Measurements from ENCODE around the gene HERC2.
A peak's percentile ranks its signal among the peaks of the same experiment; 100 is the strongest.
"Not testable (repeated sequence)": the region's sequence is repeated elsewhere in the genome, so short reads cannot be mapped to it uniquely, and the experiment has no call there.

HERC2 gene

DNA sequence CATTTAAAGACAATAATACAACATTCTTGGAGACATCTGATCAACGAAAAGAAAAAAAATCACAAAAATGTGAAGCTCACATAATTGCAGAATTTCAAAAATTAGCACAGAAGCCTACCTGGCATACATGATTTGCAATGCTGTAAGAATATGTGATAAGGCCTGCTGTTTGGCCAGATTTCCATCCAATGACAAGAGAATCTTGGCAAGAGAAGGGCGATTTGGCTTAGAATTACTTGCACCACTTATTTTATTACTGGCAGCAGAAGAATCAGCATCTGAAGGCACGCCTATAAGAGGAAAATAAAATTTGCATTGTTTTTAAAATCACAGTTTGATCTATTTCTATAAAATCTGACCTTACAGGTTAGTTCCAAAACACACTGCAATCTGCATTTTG lies 152.6 kb downstream of the HERC2 start:
- DNase-seq: no peak

- not testable (repeated sequence) for DNase-seq
Measured at GRCh38 chr15:28168405-28169121, 153.4 kb downstream of the HERC2 start.

DNA sequence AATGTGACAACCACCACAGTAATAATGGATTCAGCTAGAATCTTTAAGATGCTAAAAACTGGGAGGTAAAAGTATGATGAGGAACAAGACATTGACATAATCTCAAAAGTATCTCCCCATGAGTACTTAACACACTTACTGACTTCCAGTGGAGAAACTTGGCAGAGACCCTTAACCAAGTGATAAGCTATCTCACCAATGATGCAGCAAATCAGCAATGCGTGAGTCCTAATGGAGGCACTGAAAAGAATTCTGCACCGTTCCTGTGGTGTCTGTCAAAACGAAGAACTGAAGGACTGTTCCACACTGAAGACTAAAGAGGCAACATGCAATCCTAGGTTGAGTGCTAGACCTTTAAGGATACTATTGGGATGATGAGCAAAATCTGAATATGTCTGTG lies 154.9 kb downstream of the HERC2 start:
- DNase-seq: no peak

DNA sequence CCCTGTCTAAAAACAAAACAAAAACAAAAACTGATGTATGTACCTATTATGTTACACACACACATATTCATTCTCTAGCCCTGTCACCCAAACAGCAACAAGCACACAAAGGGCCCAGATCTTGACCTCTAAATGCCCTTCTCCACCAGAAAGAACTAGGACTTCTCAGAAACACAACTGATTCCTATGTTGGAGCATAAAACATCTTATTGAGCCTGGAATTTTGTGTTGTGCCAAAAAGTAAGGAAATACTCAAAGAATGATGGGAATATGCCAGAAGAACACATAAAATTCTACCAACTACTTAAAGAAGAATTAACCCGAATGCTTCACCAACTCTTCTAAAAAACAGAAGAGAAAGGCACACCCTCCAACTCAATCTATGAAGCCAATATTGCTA lies 156.2 kb downstream of the HERC2 start:
- DNase-seq: no peak

DNA sequence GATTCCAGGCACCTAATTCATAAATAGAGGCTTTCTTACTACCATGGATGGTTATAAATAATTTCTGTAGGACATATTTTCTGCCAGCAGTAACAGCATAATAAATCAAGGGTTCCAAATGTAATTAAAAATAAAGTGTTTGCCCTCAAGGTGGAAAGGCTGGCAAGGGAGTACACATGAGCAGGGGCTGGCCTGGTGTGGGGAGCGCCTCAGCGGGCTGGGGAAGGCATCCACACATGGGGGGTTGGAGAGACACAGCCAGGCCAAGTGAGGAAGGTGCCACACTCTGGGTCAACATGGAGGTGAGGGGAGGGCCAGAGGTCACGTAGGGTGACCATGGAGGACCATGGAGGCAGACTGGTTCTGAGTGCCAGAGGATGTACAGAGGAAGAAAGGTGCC lies 157.1 kb downstream of the HERC2 start:
- no peak for DNase-seq

DNA sequence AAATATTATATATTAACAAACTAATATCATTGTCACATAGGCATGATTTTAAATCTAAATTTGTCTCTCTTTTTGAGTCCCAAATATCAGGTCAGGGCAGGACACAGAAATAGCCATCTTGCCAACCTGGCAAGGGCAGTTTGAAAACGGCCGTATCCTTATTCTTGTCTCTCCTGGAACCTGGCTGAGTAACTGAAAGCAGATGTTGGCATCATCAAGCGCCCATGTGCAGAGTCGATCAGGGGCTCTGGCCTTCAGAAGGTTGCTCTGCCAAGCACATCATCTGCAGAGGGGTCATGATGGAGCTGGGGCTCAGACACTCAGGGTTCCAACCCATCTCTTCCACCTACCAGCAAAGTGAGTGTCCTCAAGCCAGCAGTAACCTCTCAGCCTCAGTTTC lies 167.7 kb downstream of the HERC2 start:
- DNase-seq: no peak

- DNase-seq: no peak
Measured at GRCh38 chr15:28153492-28154119, 168.4 kb downstream of the HERC2 start.

- DNase-seq: not testable (repeated sequence)
Measured at GRCh38 chr15:28152538-28152923, 169.4 kb downstream of the HERC2 start.

GRCh38 chr15:28151864-28152537 lies 170.0 kb downstream of the HERC2 start:
- DNase-seq: not testable (repeated sequence)

- DNase-seq: no peak
Measured at GRCh38 chr15:28147801-28148200, 174.2 kb downstream of the HERC2 start.

- DNase-seq: not testable (repeated sequence)
Measured at GRCh38 chr15:28145419-28145818, 176.6 kb downstream of the HERC2 start.

DNA sequence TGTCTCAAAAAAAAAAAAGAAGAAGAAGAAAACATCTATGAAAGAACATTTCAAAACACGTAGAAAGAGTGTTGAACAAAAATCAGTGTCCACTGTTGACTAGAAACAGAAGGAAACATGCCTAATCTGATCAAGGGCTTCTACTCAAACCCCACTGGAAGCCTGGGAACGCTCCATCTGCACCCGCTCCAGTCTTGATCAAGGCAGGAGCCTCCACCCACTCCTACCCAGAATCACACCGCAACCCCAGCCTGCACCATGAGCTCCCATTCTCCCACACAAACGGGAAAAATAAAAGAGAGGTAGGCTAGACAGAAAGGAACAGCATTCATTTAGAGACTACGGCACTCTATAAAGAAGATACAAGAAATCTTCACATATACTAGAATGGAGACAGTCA lies 181.9 kb downstream of the HERC2 start:
- DNase-seq: no peak

DNA sequence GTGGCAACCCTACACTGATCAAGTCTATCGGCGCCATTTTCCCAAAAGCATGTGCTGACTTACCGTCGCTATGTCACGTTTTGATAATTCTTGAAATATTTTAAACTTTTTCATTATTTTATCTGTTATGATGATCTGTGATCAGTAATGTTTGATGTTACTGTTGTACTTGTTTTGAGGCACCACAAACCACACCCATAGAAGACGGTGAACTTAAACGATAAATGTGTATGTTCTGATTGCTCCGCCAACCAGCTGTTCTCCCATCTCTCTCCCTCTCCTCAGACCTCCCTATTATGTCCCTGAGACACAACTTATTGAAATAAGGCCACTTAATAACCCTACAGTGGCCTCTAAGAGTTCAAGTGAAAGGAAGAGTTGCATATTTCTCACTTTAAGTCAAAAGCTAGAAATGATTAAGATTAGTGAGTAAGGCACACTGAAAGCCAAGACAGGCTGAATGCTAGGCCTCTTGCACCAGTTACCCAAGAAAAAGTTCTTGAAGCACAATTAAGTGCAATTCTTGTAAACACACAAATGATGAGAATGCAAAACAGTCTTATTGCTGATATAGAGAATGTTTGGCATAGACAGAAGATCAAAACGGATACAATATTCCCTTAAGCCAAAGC lies 184.5 kb downstream of the HERC2 start:
- DNase-seq: not testable (repeated sequence)

- DNase-seq: peak; percentile 25
Measured at GRCh38 chr15:28136236-28136904, 185.6 kb downstream of the HERC2 start.

GRCh38 chr15:28133281-28133680 lies 188.7 kb downstream of the HERC2 start:
- no peak for DNase-seq

DNA sequence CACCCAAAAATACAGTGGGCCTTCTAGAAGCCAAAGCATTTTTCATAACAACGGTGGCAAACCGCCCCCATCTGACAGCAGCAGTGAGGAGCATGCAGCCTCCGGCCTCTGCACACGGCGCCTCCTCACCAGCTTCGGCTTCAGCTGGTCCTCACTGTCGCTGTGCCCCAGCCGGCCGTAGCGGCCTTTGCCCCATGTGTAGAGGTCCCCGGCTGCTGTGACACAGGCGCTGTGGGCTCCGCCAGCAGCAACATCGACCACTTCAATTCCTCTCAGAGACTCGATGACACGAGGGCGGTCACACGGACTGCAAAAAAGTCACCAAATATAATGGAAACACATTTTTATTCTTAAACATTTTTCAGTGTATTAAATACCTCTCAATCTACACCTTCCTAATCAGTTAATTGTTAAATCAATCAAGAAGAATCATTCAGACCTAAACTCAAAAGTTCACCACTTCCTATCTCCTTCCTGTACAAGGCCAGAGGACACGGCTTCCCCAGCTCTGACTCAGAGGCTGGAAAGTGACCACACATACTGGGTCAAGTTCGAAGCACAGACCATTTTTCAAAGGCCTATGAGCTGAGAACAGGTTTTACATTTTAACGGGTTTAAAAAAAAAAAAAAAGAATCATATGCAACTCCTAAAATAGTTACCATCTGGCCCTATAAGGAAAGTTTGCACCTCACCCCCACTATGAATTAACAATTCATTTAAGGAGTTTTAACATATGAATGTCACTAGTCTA lies 189.3 kb downstream of the HERC2 start:
- DNase-seq: no peak

- no peak for DNase-seq
Measured at GRCh38 chr15:28131946-28132345, 190.0 kb downstream of the HERC2 start.

DNA sequence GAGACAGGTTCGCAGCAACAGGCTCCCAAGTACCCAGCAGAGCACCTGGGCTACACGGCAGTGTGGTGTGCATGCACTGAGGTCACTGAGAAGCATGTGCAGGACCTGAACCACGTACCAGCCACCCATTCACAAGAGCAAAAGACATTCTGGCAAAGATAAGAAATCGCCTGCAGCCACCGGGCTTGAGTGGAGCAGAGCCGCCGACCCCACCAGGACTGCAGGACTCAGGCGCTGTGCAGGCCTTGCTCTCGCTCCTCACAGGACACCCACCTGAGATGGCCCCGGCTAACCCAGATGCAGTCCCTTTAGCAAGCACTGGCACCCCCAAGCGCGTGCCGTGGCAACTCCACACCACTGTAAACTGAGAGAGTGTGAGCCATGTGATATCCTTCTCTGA lies 190.6 kb downstream of the HERC2 start:
- no peak for DNase-seq

DNA sequence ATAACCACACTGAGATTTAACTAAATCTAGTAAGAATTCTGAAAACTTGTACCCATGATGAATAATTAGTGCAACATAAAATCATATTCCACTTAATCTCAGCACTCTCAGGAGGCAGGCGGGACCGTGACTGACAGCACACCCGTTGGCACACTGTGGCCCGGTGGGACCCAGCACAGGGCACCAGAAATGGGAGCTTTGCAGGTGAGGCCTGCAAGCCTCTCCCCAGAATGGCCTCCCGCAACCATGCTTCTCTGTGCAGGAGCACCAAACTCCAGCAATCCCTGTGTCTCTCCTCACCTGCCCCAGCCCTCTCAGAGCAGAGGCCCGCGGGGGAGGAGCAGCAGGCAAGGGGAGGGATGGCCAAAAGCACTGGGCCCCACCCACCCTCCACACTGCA lies 191.3 kb downstream of the HERC2 start:
- no peak for DNase-seq

GRCh38 chr15:28129231-28129848 lies 192.6 kb downstream of the HERC2 start:
- no peak for DNase-seq

GRCh38 chr15:28128031-28128430 lies 193.9 kb downstream of the HERC2 start:
- DNase-seq: no peak

- DNase-seq: no peak
Measured at GRCh38 chr15:28127036-28127435, 194.9 kb downstream of the HERC2 start.
